ENCODE data around the gene PRSS33. TPM values are rescaled to one million over a fixed set of nuclear protein-coding genes. Genes with fewer than 3 reads are reported as not detected.

Gene PRSS33
- total RNA-seq, 2 experiments from 2014 or later = 0.17 to 0.36 TPM

GRCh38 chr16:2826591-2827373, 39.4 kb upstream of the PRSS33 start:
- DNase-seq (no peak), ATAC-seq (ENCODE audit: low read depth) (no peak)
- Mint-ChIP-seq H3K4me3 (no peak overlapping the region), H3K27me3 (peaks cover 2% of the 10 kb centered on the region), H3K4me1 (no peaks in the 10 kb centered on the region), H3K36me3 (no peaks in the 10 kb centered on the region), H3K9me3 (no peaks in the 10 kb centered on the region), H3K27ac (no peak overlapping the region)
- POLR2A ChIA-PET = interaction anchor here (0.7 kb wide), 1 partner anchor 39 kb away, joined by 3 read pairs; no protein-coding TSS in a partner anchor

DNA sequence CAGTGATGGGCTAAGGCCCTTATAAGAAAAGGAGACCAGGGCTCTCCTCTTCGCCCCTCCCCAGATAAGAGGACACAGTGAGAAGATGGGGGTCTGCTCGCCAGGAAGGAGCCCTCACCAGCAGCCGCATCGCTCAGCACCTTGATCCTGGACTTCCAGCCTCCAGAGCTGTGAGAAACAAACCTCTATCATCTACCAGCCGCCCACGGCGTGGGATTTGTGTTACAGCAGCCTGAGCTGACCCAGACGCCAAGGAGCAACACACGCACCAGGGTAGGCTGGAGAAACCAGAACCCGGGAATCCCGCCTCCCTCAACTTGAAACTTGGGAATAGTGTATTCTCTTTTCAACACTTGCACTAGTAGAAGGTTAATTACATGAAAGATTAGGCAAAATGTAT, 38.5 kb upstream of the PRSS33 start:
- DNase-seq (no peak), ATAC-seq (ENCODE audit: low read depth) (no peak)
- Mint-ChIP-seq H3K36me3 (no peaks in the 10 kb centered on the region), H3K9me3 (no peaks in the 10 kb centered on the region), H3K4me3 (no peak overlapping the region), H3K27ac (no peak overlapping the region), H3K4me1 (no peaks in the 10 kb centered on the region), H3K27me3 (peaks cover 2% of the 10 kb centered on the region)
- POLR2A ChIA-PET = no interaction called here

DNA sequence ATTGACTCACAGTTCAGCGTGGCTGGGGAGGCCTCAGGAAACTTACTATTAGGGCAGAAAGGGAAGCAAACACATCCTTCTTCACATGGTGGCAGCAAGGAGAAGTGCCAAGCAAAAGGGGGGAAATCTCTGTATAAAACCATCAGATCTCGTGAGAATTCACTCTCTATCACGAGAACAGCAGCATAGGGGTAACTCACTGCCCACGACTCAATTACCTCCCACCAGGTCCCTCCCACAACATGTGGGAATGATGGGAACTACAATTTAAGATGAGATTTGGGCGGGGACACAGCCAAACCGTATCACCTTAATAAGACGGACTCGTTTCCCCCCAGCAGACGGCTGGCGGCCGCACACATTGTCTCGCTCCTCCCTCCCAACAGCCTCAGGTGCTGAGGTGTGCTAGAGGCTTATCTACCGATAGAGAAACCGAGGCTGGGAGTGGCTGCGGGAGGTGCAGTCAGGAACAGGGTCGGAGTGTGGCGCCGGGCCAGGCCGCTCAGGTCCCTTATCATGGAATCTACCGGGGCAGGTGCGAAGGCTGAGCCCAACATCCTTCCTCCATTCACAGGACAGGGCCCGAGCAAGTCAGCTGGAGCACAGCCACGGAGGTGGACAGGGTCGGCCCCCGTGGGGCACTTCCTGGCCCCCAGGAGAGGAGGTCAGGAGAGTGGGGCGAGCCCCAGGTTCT, 37.8 kb upstream of the PRSS33 start:
- H3K4me1 Mint-ChIP-seq = no peaks in the 10 kb centered on the region
- ATAC-seq (ENCODE audit: low read depth) = no peak
- no peak overlapping the region for H3K27ac Mint-ChIP-seq
- H3K36me3 Mint-ChIP-seq = no peaks in the 10 kb centered on the region
- H3K4me3 Mint-ChIP-seq = no peak overlapping the region
- peaks cover 2% of the 10 kb centered on the region for H3K27me3 Mint-ChIP-seq
- H3K9me3 Mint-ChIP-seq = no peaks in the 10 kb centered on the region
- no peak for DNase-seq
- POLR2A ChIA-PET = no interaction called here

GRCh38 chr16:2824626-2825025, 37.3 kb upstream of the PRSS33 start:
- ATAC-seq (ENCODE audit: low read depth) (no peak), DNase-seq (no peak)
- H3K9me3 Mint-ChIP-seq = no peaks in the 10 kb centered on the region
- no peaks in the 10 kb centered on the region for H3K4me1 Mint-ChIP-seq
- H3K27me3 Mint-ChIP-seq = peaks cover 2% of the 10 kb centered on the region
- no peak overlapping the region for H3K27ac Mint-ChIP-seq
- POLR2A ChIA-PET = no interaction called here
- H3K4me3 Mint-ChIP-seq = no peak overlapping the region
- no peaks in the 10 kb centered on the region for H3K36me3 Mint-ChIP-seq

- no peaks in the 10 kb centered on the region for H3K36me3 Mint-ChIP-seq
- ATAC-seq (ENCODE audit: low read depth) = no peak
- H3K4me3 Mint-ChIP-seq = no peak overlapping the region
- no peaks in the 10 kb centered on the region for H3K4me1 Mint-ChIP-seq
- POLR2A ChIA-PET = no interaction called here
- no peak for DNase-seq
- no peak overlapping the region for H3K27ac Mint-ChIP-seq
- H3K9me3 Mint-ChIP-seq = no peaks in the 10 kb centered on the region
- H3K27me3 Mint-ChIP-seq = peaks cover 2% of the 10 kb centered on the region
Observed at GRCh38 chr16:2822496-2822895, 35.1 kb upstream of the PRSS33 start.

GRCh38 chr16:2822158-2822495, 34.8 kb upstream of the PRSS33 start:
- ATAC-seq (ENCODE audit: low read depth) = no peak
- POLR2A ChIA-PET = no interaction called here
- Mint-ChIP-seq H3K27ac (no peak overlapping the region), H3K27me3 (peaks cover 2% of the 10 kb centered on the region), H3K9me3 (no peaks in the 10 kb centered on the region), H3K4me3 (no peak overlapping the region), H3K4me1 (no peaks in the 10 kb centered on the region), H3K36me3 (no peaks in the 10 kb centered on the region)
- no peak for DNase-seq

DNA sequence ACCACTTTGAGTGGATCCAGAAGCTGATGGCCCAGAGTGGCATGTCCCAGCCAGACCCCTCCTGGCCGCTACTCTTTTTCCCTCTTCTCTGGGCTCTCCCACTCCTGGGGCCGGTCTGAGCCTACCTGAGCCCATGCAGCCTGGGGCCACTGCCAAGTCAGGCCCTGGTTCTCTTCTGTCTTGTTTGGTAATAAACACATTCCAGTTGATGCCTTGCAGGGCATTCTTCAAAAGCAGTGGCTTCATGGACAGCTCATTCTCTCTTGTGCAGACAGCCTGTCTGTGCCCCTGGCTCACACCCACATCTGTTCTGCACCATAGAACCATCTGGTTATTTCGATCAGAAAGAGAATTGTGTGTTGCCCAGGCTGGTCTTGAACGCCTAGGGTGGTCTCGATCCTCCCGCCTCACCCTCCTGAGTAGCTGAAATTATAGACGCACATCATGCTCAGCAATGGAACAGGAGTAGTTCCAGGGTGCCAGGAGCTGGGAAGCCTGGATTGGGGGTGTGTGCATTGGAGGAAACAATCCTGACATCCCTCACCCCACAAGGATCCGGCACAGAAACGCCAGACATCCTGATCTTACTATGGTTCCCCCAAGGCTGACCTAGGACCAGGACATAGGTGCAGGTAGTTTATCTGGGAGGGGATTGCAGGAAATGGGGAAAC, 34.3 kb upstream of the PRSS33 start:
- Mint-ChIP-seq H3K36me3 (no peaks in the 10 kb centered on the region), H3K4me1 (no peaks in the 10 kb centered on the region), H3K9me3 (no peaks in the 10 kb centered on the region), H3K27ac (no peak overlapping the region), H3K4me3 (no peak overlapping the region), H3K27me3 (peaks cover 2% of the 10 kb centered on the region)
- DNase-seq = no peak
- ATAC-seq (ENCODE audit: low read depth) = no peak
- POLR2A ChIA-PET = no interaction called here

DNA sequence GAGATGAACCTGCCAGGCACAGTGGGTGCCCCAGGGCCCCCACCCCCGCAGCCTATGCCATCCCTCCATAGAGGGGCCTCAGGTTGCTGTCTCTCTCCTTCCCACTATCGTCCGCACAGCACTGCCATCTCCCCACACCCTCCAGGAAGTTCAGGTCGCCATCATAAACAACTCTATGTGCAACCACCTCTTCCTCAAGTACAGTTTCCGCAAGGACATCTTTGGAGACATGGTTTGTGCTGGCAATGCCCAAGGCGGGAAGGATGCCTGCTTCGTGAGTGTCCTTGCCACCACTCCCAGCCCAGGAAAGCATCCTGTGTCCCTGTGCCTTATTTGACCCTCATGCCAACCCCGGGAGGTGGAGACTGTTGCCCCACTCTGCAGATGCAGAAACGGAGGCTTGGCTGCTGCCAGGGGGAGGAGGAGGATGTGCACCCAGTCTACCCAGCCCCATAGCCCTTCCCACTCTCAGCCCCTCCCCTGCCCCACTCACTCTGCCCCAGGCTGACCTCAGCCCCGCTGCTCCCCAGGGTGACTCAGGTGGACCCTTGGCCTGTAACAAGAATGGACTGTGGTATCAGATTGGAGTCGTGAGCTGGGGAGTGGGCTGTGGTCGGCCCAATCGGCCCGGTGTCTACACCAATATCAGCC, 33.6 kb upstream of the PRSS33 start:
- ATAC-seq (ENCODE audit: low read depth) (no peak), DNase-seq (no peak)
- no peaks in the 10 kb centered on the region for H3K4me1 Mint-ChIP-seq
- no peak overlapping the region for H3K4me3 Mint-ChIP-seq
- peaks cover 5% of the 10 kb centered on the region for H3K27me3 Mint-ChIP-seq
- no peaks in the 10 kb centered on the region for H3K36me3 Mint-ChIP-seq
- no peaks in the 10 kb centered on the region for H3K9me3 Mint-ChIP-seq
- no peak overlapping the region for H3K27ac Mint-ChIP-seq
- POLR2A ChIA-PET = no interaction called here

DNA sequence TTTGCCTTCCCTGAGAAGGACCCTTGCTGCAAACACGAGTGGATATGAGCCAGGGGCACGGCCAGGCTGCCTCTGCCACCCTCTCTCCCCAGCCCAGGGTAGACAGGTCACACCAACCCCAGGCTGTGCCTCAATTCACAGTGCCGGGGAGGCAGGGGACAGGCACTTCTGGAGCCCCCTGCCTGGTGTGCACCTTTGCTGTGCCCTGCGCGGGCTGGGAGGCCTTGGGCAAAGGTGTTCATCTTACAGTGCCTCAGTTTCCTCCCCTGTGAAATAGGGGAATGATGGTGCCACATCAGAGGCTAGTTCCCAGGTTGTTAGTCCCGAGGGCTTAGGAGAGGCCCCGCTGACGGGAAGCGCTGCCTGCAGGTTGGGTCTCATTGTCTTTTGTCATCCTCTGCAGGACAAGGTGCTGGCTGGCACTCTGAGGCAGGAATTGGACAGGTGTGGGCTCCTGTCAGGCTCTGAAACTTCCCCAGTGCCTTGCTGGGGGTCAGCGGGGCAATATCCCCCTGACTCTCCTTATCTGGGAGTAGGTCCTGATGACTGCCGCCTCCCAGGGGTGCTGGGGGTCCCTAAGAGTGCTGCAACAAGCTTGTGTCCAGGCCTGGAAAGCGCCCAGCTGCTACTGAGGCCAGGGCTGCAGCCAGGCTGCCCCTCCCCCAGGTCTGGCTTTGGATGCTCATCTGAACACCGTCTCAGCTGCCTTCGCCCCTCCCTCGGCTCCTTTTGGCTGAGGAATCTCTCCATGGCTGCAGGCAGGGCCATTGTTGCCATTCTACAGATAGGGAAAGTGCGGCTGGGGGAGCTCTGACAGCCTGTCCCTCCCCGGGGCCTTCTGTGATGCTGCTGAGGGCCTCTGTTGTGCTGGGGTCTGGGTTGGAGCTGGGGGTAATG, 32.8 kb upstream of the PRSS33 start:
- DNase-seq = no peak
- no peak overlapping the region for H3K4me3 Mint-ChIP-seq
- POLR2A ChIA-PET = no interaction called here
- no peak overlapping the region for H3K27ac Mint-ChIP-seq
- no peaks in the 10 kb centered on the region for H3K4me1 Mint-ChIP-seq
- no peak for ATAC-seq (ENCODE audit: low read depth)
- no peaks in the 10 kb centered on the region for H3K36me3 Mint-ChIP-seq
- H3K27me3 Mint-ChIP-seq = peaks cover 5% of the 10 kb centered on the region
- no peaks in the 10 kb centered on the region for H3K9me3 Mint-ChIP-seq

GRCh38 chr16:2819179-2819938, 32.0 kb upstream of the PRSS33 start:
- Mint-ChIP-seq H3K4me3 (no peak overlapping the region), H3K27me3 (peaks cover 5% of the 10 kb centered on the region), H3K4me1 (no peaks in the 10 kb centered on the region), H3K36me3 (no peaks in the 10 kb centered on the region), H3K27ac (no peak overlapping the region), H3K9me3 (no peaks in the 10 kb centered on the region)
- POLR2A ChIA-PET = no interaction called here
- DNase-seq = no peak
- no peak for ATAC-seq (ENCODE audit: low read depth)

- Mint-ChIP-seq H3K27me3 (peaks cover 5% of the 10 kb centered on the region), H3K27ac (peak overlapping the region; percentile 32), H3K4me1 (no peaks in the 10 kb centered on the region), H3K9me3 (no peaks in the 10 kb centered on the region), H3K36me3 (no peaks in the 10 kb centered on the region), H3K4me3 (no peak overlapping the region)
- POLR2A ChIA-PET = no interaction called here
- DNase-seq (no peak), ATAC-seq (ENCODE audit: low read depth) (no peak)
Observed at GRCh38 chr16:2818272-2818876, 31.0 kb upstream of the PRSS33 start.

Measured in activated naive CD8-positive, alpha-beta T cell treated with anti-CD3 and anti-CD28 coated beads, Interleukin-2, amount 10 ng/mL, durations not matched to agents 7 days and 5 days (primary cell).